ENCODE results near the gene SAMSN1.

DNA sequence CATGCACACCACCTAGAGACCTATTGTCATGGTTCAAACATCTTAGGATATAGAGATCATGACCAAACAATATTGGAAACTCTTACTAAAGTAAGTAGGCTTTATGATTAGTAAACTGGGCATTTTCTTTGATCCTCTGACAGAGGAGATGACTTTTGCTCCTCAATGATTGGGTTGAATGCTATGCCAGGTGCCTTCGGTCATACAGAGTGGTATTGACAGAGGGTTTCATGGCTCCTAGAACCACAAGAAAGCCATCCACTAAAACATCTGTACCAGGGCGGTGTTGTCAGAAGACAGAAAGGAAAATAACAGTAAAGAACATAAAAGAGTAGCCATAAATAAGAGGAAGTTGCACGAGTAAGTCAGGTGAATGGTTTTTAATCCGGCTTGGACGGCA is 20.8 kb upstream of the SAMSN1 start:
- TF ChIP-seq, protein P1, sequence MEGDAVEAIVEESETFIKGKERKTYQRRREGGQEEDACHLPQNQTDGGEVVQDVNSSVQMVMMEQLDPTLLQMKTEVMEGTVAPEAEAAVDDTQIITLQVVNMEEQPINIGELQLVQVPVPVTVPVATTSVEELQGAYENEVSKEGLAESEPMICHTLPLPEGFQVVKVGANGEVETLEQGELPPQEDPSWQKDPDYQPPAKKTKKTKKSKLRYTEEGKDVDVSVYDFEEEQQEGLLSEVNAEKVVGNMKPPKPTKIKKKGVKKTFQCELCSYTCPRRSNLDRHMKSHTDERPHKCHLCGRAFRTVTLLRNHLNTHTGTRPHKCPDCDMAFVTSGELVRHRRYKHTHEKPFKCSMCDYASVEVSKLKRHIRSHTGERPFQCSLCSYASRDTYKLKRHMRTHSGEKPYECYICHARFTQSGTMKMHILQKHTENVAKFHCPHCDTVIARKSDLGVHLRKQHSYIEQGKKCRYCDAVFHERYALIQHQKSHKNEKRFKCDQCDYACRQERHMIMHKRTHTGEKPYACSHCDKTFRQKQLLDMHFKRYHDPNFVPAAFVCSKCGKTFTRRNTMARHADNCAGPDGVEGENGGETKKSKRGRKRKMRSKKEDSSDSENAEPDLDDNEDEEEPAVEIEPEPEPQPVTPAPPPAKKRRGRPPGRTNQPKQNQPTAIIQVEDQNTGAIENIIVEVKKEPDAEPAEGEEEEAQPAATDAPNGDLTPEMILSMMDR (IDR thresholded peaks at IDR 0.05), result no peak
- TF ChIP-seq POLR2A (IDR thresholded peaks at IDR 0.05) (no peak), POLR2AphosphoS5 (IDR thresholded peaks at IDR 0.05; ENCODE audit: insufficient read depth in 1 of 2, low read depth in 1 of 2) (no peak)
